ENCODE results near the gene STARD9. TPM values are rescaled to one million over a fixed set of nuclear protein-coding genes. Genes with fewer than 3 reads are reported as not detected.

STARD9 gene
- total and polyA plus RNA-seq, 4 donors: 2.4 to 27.6 (median 10.8) TPM

DNA sequence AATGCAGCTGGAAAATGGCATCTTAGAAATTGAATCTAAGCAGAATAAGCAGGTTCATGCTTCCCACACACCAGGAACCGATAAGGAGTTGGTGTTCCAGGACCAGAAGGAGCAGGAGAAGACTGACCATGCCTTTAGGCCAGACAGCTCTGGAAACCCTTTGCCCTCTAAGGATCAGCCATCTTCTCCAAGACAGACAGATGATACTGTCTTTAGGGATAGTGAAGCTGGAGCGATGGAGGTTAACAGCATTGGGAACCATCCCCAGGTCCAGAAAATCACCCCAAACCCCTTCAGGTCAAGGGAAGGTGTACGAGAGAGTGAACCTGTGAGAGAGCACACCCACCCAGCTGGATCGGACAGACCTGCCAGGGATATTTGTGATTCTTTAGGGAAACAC is 112.3 kb downstream of the STARD9 start:
- 97 to 99% methylated on average over 4 of the region's 4 CpGs for WGBS, 2 donors
- H3K4me1 ChIP-seq (ENCODE audit: control insufficient read depth in 5 of 5, insufficient read depth in 5 of 5, low read length in 5 of 5): no peaks in the 10 kb centered on the region
- TF ChIP-seq, protein P1, sequence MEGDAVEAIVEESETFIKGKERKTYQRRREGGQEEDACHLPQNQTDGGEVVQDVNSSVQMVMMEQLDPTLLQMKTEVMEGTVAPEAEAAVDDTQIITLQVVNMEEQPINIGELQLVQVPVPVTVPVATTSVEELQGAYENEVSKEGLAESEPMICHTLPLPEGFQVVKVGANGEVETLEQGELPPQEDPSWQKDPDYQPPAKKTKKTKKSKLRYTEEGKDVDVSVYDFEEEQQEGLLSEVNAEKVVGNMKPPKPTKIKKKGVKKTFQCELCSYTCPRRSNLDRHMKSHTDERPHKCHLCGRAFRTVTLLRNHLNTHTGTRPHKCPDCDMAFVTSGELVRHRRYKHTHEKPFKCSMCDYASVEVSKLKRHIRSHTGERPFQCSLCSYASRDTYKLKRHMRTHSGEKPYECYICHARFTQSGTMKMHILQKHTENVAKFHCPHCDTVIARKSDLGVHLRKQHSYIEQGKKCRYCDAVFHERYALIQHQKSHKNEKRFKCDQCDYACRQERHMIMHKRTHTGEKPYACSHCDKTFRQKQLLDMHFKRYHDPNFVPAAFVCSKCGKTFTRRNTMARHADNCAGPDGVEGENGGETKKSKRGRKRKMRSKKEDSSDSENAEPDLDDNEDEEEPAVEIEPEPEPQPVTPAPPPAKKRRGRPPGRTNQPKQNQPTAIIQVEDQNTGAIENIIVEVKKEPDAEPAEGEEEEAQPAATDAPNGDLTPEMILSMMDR (IDR thresholded peaks at IDR 0.05; ENCODE audit: control extremely low read depth, extremely low read depth): no peak
- H3K27ac ChIP-seq (ENCODE audit: low read depth in 1 of 2, low read length in 1 of 2): no peak overlapping the region
- DNase-seq (no peak), ATAC-seq (ENCODE audit: insufficient read depth, low FRiP score) (no peak)
- H3K27me3 ChIP-seq (ENCODE audit: control insufficient read depth in 3 of 3, insufficient read depth in 3 of 3, low read length in 2 of 3): no peaks in the 10 kb centered on the region
- no peaks in the 10 kb centered on the region for H3K9me3 ChIP-seq (ENCODE audit: control insufficient read depth in 4 of 4, insufficient read depth in 3 of 4, low read length in 3 of 4)
- H3K36me3 ChIP-seq (ENCODE audit: control insufficient read depth in 4 of 4, insufficient read depth in 4 of 4, low read length in 4 of 4): peaks cover 8 to 55% (median 13%) of the 10 kb centered on the region in 4 donors
- H3K9ac ChIP-seq (ENCODE audit: insufficient read depth in 1 of 2, low read length in 2 of 2): no peak overlapping the region
- H3K4me3 ChIP-seq: no peak overlapping the region

DNA sequence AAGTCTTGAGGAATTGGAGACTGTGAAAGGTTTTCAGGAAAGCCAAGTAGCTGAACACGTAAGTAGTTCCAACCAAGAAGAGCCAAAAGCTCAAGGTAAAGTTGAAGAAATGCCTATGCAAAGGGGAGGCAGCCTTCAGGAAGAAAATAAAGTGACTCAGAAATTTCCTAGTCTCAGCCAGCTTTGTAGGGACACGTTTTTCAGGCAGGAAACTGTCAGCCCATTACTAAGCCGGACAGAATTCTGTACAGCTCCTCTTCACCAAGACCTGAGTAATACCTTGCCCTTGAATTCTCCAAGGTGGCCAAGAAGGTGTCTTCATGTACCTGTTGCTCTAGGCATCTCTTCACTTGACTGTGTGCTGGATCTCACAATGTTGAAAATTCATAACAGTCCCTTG is 112.9 kb downstream of the STARD9 start:
- TF ChIP-seq, protein P1 (IDR thresholded peaks at IDR 0.05; ENCODE audit: control extremely low read depth, extremely low read depth): no peak
- no peak overlapping the region for H3K4me3 ChIP-seq
- H3K9me3 ChIP-seq (ENCODE audit: control insufficient read depth in 4 of 4, insufficient read depth in 3 of 4, low read length in 3 of 4): no peaks in the 10 kb centered on the region
- H3K4me1 ChIP-seq (ENCODE audit: control insufficient read depth in 5 of 5, insufficient read depth in 5 of 5, low read length in 5 of 5): no peaks in the 10 kb centered on the region
- no peak overlapping the region for H3K9ac ChIP-seq (ENCODE audit: insufficient read depth in 1 of 2, low read length in 2 of 2)
- DNase-seq: no peak
- 82 to 86% methylated on average over 3 of the region's 3 CpGs for WGBS, 2 donors
- no peaks in the 10 kb centered on the region for H3K27me3 ChIP-seq (ENCODE audit: control insufficient read depth in 3 of 3, insufficient read depth in 3 of 3, low read length in 2 of 3)
- no peak overlapping the region for H3K27ac ChIP-seq (ENCODE audit: low read depth in 1 of 2, low read length in 1 of 2)
- no peak for ATAC-seq (ENCODE audit: insufficient read depth, low FRiP score)
- H3K36me3 ChIP-seq (ENCODE audit: control insufficient read depth in 4 of 4, insufficient read depth in 4 of 4, low read length in 4 of 4): peaks cover 6 to 55% (median 11%) of the 10 kb centered on the region in 4 donors

- Histone ChIP-seq H3K9me3 (ENCODE audit: control insufficient read depth in 4 of 4, insufficient read depth in 3 of 4, low read length in 3 of 4) (no peaks in the 10 kb centered on the region), H3K27me3 (ENCODE audit: control insufficient read depth in 3 of 3, insufficient read depth in 3 of 3, low read length in 2 of 3) (no peaks in the 10 kb centered on the region), H3K4me1 (ENCODE audit: control insufficient read depth in 5 of 5, insufficient read depth in 5 of 5, low read length in 5 of 5) (no peaks in the 10 kb centered on the region), H3K4me3 (no peak overlapping the region), H3K9ac (ENCODE audit: insufficient read depth in 1 of 2, low read length in 2 of 2) (no peak overlapping the region), H3K27ac (ENCODE audit: low read depth in 1 of 2, low read length in 1 of 2) (no peak overlapping the region), H3K36me3 (ENCODE audit: control insufficient read depth in 4 of 4, insufficient read depth in 4 of 4, low read length in 4 of 4) (peaks cover 4 to 54% (median 7%) of the 10 kb centered on the region in 4 donors)
- ATAC-seq (ENCODE audit: insufficient read depth, low FRiP score) (no peak), DNase-seq (no peak)
- WGBS, 2 donors: 62 to 85% methylated on average over 4 of the region's 4 CpGs
- TF ChIP-seq, protein P1 (IDR thresholded peaks at IDR 0.05; ENCODE audit: control extremely low read depth, extremely low read depth): no peak
Measured at GRCh38 chr15:42691308-42691707, 115.9 kb downstream of the STARD9 start.

GRCh38 chr15:42691770-42692169 is 116.4 kb downstream of the STARD9 start:
- no peaks in the 10 kb centered on the region for H3K9me3 ChIP-seq (ENCODE audit: control insufficient read depth in 4 of 4, insufficient read depth in 3 of 4, low read length in 3 of 4)
- H3K27ac ChIP-seq (ENCODE audit: low read depth in 1 of 2, low read length in 1 of 2): no peak overlapping the region
- ATAC-seq (ENCODE audit: insufficient read depth, low FRiP score): no peak
- no peak overlapping the region for H3K4me3 ChIP-seq
- no peaks in the 10 kb centered on the region for H3K27me3 ChIP-seq (ENCODE audit: control insufficient read depth in 3 of 3, insufficient read depth in 3 of 3, low read length in 2 of 3)
- H3K4me1 ChIP-seq (ENCODE audit: control insufficient read depth in 5 of 5, insufficient read depth in 5 of 5, low read length in 5 of 5): no peaks in the 10 kb centered on the region
- WGBS, 2 donors: 91 to 94% methylated on average over 9 of the region's 9 CpGs
- H3K9ac ChIP-seq (ENCODE audit: insufficient read depth in 1 of 2, low read length in 2 of 2): no peak overlapping the region
- peaks cover under 1 to 51% (median 4%) of the 10 kb centered on the region in 4 donors for H3K36me3 ChIP-seq (ENCODE audit: control insufficient read depth in 4 of 4, insufficient read depth in 4 of 4, low read length in 4 of 4)
- TF ChIP-seq, protein P1 (IDR thresholded peaks at IDR 0.05; ENCODE audit: control extremely low read depth, extremely low read depth): no peak
- no peak for DNase-seq

Measured in lung (tissue), 12 donors.